ENCODE measurements around the gene GCHFR. TPM values are rescaled to one million over a fixed set of nuclear protein-coding genes. Genes with fewer than 3 reads are reported as not detected.

GCHFR gene
- total RNA-seq, 1 donor from 2014 or later: 13.2 TPM

DNA sequence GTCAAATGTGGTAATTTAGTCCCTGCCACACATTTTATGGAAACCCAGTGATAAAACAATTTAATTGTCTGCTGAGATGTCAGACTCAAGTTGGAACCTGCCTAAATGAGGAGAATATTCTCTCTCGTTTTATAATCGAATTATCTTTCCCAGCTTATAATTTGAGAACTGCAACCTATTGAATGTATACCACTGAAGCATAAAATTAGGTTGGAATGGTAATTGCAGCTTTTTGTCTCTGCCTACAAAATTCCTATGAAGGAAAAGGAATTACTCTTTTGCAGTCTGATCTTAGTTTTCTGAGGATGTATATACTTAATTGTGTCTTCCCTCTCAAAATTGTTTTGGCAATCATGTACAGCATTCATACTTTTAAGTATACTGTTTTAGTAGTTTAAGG is 39.9 kb upstream of the GCHFR start:
- Histone ChIP-seq H3K27me3 (ENCODE audit: control insufficient read depth, insufficient read depth, low read length) (no peaks in the 10 kb centered on the region), H3K36me3 (ENCODE audit: control insufficient read depth, insufficient read depth, low read length) (no peaks in the 10 kb centered on the region), H3K4me3 (ENCODE audit: low read depth, low read length) (no peak overlapping the region)
- TF ChIP-seq, protein P1, sequence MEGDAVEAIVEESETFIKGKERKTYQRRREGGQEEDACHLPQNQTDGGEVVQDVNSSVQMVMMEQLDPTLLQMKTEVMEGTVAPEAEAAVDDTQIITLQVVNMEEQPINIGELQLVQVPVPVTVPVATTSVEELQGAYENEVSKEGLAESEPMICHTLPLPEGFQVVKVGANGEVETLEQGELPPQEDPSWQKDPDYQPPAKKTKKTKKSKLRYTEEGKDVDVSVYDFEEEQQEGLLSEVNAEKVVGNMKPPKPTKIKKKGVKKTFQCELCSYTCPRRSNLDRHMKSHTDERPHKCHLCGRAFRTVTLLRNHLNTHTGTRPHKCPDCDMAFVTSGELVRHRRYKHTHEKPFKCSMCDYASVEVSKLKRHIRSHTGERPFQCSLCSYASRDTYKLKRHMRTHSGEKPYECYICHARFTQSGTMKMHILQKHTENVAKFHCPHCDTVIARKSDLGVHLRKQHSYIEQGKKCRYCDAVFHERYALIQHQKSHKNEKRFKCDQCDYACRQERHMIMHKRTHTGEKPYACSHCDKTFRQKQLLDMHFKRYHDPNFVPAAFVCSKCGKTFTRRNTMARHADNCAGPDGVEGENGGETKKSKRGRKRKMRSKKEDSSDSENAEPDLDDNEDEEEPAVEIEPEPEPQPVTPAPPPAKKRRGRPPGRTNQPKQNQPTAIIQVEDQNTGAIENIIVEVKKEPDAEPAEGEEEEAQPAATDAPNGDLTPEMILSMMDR (IDR thresholded peaks at IDR 0.05; ENCODE audit: insufficient read depth, low read length, poor library complexity, severe bottlenecking): no peak
- DNase-seq (ENCODE audit: low read depth): no peak

DNA sequence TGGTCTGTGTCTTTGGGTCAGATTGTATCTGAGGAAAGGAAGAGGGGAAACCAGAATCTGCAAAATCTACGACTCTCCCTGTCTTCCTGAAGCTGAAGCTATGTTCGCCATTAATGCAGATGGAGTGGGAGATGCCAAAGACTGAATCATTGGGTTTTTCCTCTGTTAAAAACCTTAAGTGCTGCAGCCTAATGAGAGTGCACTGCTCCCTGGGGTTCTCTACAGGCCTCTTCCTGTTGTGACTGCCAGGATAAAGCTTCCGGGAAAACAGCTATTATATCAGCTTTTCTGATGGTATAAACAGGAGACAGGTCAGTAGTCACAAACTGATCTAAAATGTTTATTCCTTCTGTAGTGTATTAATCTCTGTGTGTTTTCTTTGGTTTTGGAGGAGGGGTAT is 32.8 kb upstream of the GCHFR start:
- H3K27me3 ChIP-seq (ENCODE audit: control insufficient read depth, insufficient read depth, low read length): no peaks in the 10 kb centered on the region
- TF ChIP-seq, protein P1 (IDR thresholded peaks at IDR 0.05; ENCODE audit: insufficient read depth, low read length, poor library complexity, severe bottlenecking): no peak
- no peak for DNase-seq (ENCODE audit: low read depth)
- H3K36me3 ChIP-seq (ENCODE audit: control insufficient read depth, insufficient read depth, low read length): peaks cover 1% of the 10 kb centered on the region
- H3K4me3 ChIP-seq (ENCODE audit: low read depth, low read length): no peak overlapping the region

GRCh38 chr15:40736575-40736974 is 27.3 kb upstream of the GCHFR start:
- no peak for DNase-seq (ENCODE audit: low read depth)
- Histone ChIP-seq H3K27me3 (ENCODE audit: control insufficient read depth, insufficient read depth, low read length) (no peaks in the 10 kb centered on the region), H3K36me3 (ENCODE audit: control insufficient read depth, insufficient read depth, low read length) (peaks cover 1% of the 10 kb centered on the region), H3K4me3 (ENCODE audit: low read depth, low read length) (no peak overlapping the region)
- TF ChIP-seq, protein P1 (IDR thresholded peaks at IDR 0.05; ENCODE audit: insufficient read depth, low read length, poor library complexity, severe bottlenecking): no peak

DNA sequence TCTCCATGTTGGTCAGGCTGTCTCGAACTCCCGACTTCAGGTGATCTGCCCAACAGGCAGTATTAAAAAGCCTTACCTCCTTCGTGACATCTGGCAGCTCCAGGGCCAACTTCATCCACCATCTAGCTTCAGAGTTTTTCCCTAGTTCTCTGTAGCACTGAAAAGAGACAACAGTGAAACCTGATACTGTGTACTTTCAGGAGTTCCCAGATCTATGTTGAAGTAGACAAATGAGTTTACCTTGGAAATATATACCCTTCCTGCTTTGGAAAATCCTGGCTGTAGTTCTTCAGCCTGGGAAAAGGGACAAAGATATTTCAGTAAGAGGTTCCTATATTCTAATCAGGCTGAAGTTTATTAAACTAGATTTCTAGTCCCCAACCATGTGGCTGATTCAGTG is 26.8 kb upstream of the GCHFR start:
- H3K4me3 ChIP-seq (ENCODE audit: low read depth, low read length): no peak overlapping the region
- TF ChIP-seq, protein P1 (IDR thresholded peaks at IDR 0.05; ENCODE audit: insufficient read depth, low read length, poor library complexity, severe bottlenecking): no peak
- DNase-seq (ENCODE audit: low read depth): no peak
- H3K36me3 ChIP-seq (ENCODE audit: control insufficient read depth, insufficient read depth, low read length): peaks cover 1% of the 10 kb centered on the region
- no peaks in the 10 kb centered on the region for H3K27me3 ChIP-seq (ENCODE audit: control insufficient read depth, insufficient read depth, low read length)

DNA sequence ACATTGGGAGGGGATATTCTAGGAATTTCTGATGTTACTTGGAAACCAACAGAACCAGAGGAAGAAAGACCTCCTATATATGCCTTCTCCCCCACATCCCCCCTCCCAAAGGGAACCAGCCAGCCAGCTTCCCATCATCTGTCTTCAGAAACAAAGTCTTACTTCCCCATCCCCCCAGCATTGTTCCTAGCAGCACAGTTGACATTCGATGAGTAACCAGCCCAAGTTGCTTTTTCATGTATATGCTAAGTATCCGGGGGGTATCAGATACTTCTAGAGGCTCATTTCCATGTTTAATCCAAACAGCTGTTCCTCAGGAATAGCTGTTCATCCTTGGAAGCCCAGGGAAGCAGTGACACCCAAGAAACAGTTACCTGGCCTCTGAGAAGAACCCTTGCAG is 24.8 kb upstream of the GCHFR start:
- Histone ChIP-seq H3K36me3 (ENCODE audit: control insufficient read depth, insufficient read depth, low read length) (no peaks in the 10 kb centered on the region), H3K27me3 (ENCODE audit: control insufficient read depth, insufficient read depth, low read length) (no peaks in the 10 kb centered on the region), H3K4me3 (ENCODE audit: low read depth, low read length) (no peak overlapping the region)
- TF ChIP-seq, protein P1 (IDR thresholded peaks at IDR 0.05; ENCODE audit: insufficient read depth, low read length, poor library complexity, severe bottlenecking): no peak
- DNase-seq (ENCODE audit: low read depth): no peak

- TF ChIP-seq, protein P1 (IDR thresholded peaks at IDR 0.05; ENCODE audit: insufficient read depth, low read length, poor library complexity, severe bottlenecking): no peak
- no peak for DNase-seq (ENCODE audit: low read depth)
- H3K4me3 ChIP-seq (ENCODE audit: low read depth, low read length): no peak overlapping the region
- no peaks in the 10 kb centered on the region for H3K36me3 ChIP-seq (ENCODE audit: control insufficient read depth, insufficient read depth, low read length)
- no peaks in the 10 kb centered on the region for H3K27me3 ChIP-seq (ENCODE audit: control insufficient read depth, insufficient read depth, low read length)
These were observed 24.0 kb upstream of the GCHFR start for GRCh38 chr15:40739854-40740253.
